ENCODE measurements around the gene MAD1L1. TPM values are rescaled to one million over a fixed set of nuclear protein-coding genes. Genes with fewer than 3 reads are reported as not detected.

The MAD1L1 gene
- total RNA-seq, 4 donors from 2014 or later: 60.3 to 149 (median 73.7) TPM

- H3K27me3 ChIP-seq: no peaks in the 10 kb centered on the region
- peaks cover 0 to 9% (median 0%) of the 10 kb centered on the region in 4 donors for H3K4me1 ChIP-seq
- DNase-seq (ENCODE audit: low spot score in 2 of 2): no peak
- H3K36me3 ChIP-seq: peaks cover 2 to 91% (median 3%) of the 10 kb centered on the region in 3 donors
- WGBS, 2 donors: 96 to 98% methylated on average over 9 to 10 of the region's 10 CpGs
- H3K27ac ChIP-seq: no peak overlapping the region
- no peak overlapping the region for H3K4me3 ChIP-seq
- TF ChIP-seq EP300 (IDR thresholded peaks at IDR 0.05) (no peak), CTCF (IDR thresholded peaks at IDR 0.05) (no peak)
- no peaks in the 10 kb centered on the region for H3K9me3 ChIP-seq
Measured at GRCh38 chr7:2212906-2213305, 19.8 kb downstream of the MAD1L1 start.

DNA sequence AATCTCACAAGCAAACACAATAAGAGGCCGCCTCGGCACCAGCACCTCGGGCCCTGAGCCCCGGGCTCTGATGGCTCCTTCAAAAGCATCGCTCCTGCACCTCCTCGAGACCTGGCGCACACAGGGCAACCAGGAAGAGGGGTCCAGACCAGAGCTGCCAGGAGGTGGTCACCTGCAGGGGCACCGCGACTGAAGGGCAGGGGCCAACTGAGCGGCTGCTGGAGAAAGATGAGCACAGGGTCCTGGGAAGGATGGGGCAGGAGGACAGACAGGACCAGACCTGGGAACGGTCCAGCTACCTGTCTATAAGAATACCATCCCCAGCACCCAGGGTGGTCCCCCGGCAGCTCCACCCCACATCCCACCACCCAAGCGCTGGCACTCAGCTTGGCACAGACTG is 20.8 kb downstream of the MAD1L1 start:
- no peaks in the 10 kb centered on the region for H3K9me3 ChIP-seq
- 91 to 98% methylated on average over 12 to 13 of the region's 13 CpGs for WGBS, 2 donors
- peaks cover 0 to 91% (median 2%) of the 10 kb centered on the region in 3 donors for H3K36me3 ChIP-seq
- no peak overlapping the region for H3K27ac ChIP-seq
- DNase-seq (ENCODE audit: low spot score in 2 of 2): no peak
- no peak overlapping the region for H3K4me3 ChIP-seq
- no peaks in the 10 kb centered on the region for H3K27me3 ChIP-seq
- TF ChIP-seq EP300 (IDR thresholded peaks at IDR 0.05): no peak
- TF ChIP-seq POLR2A (IDR thresholded peaks at IDR 0.05): no peak
- no peak for TF ChIP-seq CTCF (IDR thresholded peaks at IDR 0.05)
- peaks cover 0 to 9% (median 0%) of the 10 kb centered on the region in 4 donors for H3K4me1 ChIP-seq

DNA sequence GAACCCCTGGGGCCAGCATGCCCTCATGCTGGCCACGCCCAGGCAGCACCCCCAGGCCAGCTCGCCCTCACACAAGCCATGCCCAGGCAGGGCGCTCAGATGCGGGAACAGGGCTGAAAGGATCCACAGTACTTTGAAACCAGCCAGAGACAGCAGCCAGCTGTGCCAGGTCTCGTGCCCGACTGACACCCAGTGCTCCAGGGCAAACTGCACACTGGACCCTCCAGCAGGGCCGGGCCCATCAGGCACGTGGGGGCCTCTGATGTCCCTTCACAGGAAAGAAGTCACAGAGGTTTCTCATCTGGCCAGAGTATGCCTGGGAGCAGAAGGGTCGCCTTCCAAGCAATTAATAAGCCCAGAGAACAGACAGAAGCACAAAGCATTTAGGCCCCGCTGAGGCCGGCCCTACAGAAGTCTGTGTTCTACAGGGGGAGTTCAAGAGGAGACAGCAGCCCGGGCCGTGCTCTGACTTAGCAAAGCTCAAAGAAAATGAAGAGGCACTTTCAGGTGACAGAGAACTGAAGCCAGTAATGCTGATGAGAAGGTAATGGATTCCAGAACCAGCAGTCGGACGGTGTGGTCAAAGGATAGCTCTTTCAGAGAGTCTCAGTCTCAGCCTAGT is 21.4 kb downstream of the MAD1L1 start:
- DNase-seq (ENCODE audit: low spot score in 2 of 2): no peak
- no peak for TF ChIP-seq POLR2A (IDR thresholded peaks at IDR 0.05)
- no peak for TF ChIP-seq CTCF (IDR thresholded peaks at IDR 0.05)
- no peak for TF ChIP-seq EP300 (IDR thresholded peaks at IDR 0.05)
- Histone ChIP-seq H3K27me3 (no peaks in the 10 kb centered on the region), H3K9me3 (no peaks in the 10 kb centered on the region), H3K27ac (no peak overlapping the region), H3K4me1 (peaks cover 0 to 9% (median 0%) of the 10 kb centered on the region in 4 donors), H3K4me3 (no peak overlapping the region), H3K36me3 (peaks cover 0 to 86% (median 2%) of the 10 kb centered on the region in 3 donors)
- 76 to 83% methylated on average over 11 to 15 of the region's 15 CpGs for WGBS, 2 donors

DNA sequence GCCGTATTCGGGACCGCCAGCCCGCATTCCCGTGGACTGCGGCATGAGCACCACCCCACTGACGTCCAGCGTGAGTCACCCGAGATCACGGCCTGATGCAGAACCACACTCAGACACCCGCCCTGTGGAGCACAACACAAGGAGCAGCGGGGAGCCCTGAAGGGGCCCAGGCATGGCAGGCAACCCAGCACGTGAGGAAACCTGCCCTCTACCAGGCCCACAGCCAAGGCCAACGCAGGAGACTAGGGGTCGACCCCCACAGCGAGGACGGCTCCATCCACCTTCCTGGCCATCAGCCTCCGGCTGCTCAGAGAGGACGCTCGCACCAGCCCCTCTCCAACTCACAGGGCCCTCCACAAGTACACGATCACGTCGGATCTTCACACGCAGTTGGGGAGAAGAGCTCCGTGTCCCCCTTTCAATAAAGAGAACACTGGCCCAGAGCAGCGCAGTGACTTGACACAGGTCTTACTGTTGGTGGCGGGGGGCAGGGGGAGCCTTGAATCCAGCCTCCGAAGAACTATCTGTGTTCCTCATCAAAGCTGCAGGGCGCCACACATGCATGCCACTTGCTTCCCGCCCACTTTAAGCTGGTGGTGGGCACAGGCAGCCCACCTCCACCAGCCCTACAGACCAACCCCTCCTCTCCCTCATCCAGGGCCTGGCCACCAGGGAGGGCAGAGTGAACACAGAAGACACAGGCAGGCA is 22.0 kb downstream of the MAD1L1 start:
- no peak overlapping the region for H3K4me3 ChIP-seq
- peaks cover 0 to 9% (median 0%) of the 10 kb centered on the region in 4 donors for H3K4me1 ChIP-seq
- no peaks in the 10 kb centered on the region for H3K9me3 ChIP-seq
- WGBS, 2 donors: 88 to 91% methylated on average over 28 to 30 of the region's 30 CpGs
- no peak for TF ChIP-seq CTCF (IDR thresholded peaks at IDR 0.05)
- no peak for TF ChIP-seq EP300 (IDR thresholded peaks at IDR 0.05)
- TF ChIP-seq POLR2A (IDR thresholded peaks at IDR 0.05): no peak
- DNase-seq (ENCODE audit: low spot score in 2 of 2): no peak
- no peaks in the 10 kb centered on the region for H3K27me3 ChIP-seq
- H3K36me3 ChIP-seq: peaks cover 0 to 80% (median 0%) of the 10 kb centered on the region in 3 donors
- H3K27ac ChIP-seq: no peak overlapping the region

GRCh38 chr7:2209961-2210323 is 22.8 kb downstream of the MAD1L1 start:
- H3K27me3 ChIP-seq: no peaks in the 10 kb centered on the region
- no peak for TF ChIP-seq POLR2A (IDR thresholded peaks at IDR 0.05)
- no peak for TF ChIP-seq EP300 (IDR thresholded peaks at IDR 0.05)
- no peak for TF ChIP-seq CTCF (IDR thresholded peaks at IDR 0.05)
- H3K27ac ChIP-seq: no peak overlapping the region
- WGBS, 2 donors: 84 to 89% methylated on average over 8 of the region's 8 CpGs
- DNase-seq (ENCODE audit: low spot score in 2 of 2): no peak
- no peaks in the 10 kb centered on the region for H3K9me3 ChIP-seq
- H3K4me1 ChIP-seq: peaks cover 0 to 13% (median 0%) of the 10 kb centered on the region in 4 donors
- no peak overlapping the region for H3K4me3 ChIP-seq
- peaks cover 0 to 79% (median 0%) of the 10 kb centered on the region in 3 donors for H3K36me3 ChIP-seq
